ENCODE data around the gene PTPRH.
"Not testable (repeated sequence)": the region's sequence is repeated elsewhere in the genome, so short reads cannot be mapped to it uniquely, and the experiment has no call there.

Gene PTPRH

GRCh38 chr19:55229145-55229788 is 20.0 kb upstream of the PTPRH start:
- H3K4me3 ChIP-seq (ENCODE audit: low read length): no peak overlapping the region
- peaks cover 32% of the 10 kb centered on the region for H3K36me3 ChIP-seq (ENCODE audit: insufficient read depth, low read depth, low read length)
- no peaks in the 10 kb centered on the region for H3K4me1 ChIP-seq (ENCODE audit: insufficient read depth, low read length)
- no peak overlapping the region for H3K27ac ChIP-seq (ENCODE audit: low read length)
- no peaks in the 10 kb centered on the region for H3K9me3 ChIP-seq (ENCODE audit: insufficient read depth, low read depth, low read length)
- H3K27me3 ChIP-seq (ENCODE audit: insufficient read depth, low read length): no peaks in the 10 kb centered on the region
- H3K9ac ChIP-seq (ENCODE audit: low read depth, low read length): no peak overlapping the region

GRCh38 chr19:55228403-55229031 is 19.2 kb upstream of the PTPRH start, which contains the start of gene TMEM86B:
Gene TMEM86B, minus strand, starts transcription at chr19:55228763. Its CDS starts 22 bp downstream, at chr19:55228741.
- H3K9ac ChIP-seq (ENCODE audit: low read depth, low read length): no peak within 1 kb of the TSS; the same call in 1 of the 2 replicates
- no peaks in the 10 kb centered on the region for H3K27me3 ChIP-seq (ENCODE audit: insufficient read depth, low read length)
- peaks cover 26% of the 10 kb centered on the region for H3K36me3 ChIP-seq (ENCODE audit: insufficient read depth, low read depth, low read length)
- no peak within 1 kb of the TSS for H3K4me3 ChIP-seq (ENCODE audit: low read length)
- no peak within 1 kb of the TSS for H3K27ac ChIP-seq (ENCODE audit: low read length)
- H3K4me1 ChIP-seq (ENCODE audit: insufficient read depth, low read length): no peaks in the 10 kb centered on the region
- no peaks in the 10 kb centered on the region for H3K9me3 ChIP-seq (ENCODE audit: insufficient read depth, low read depth, low read length)

GRCh38 chr19:55228015-55228391 is 18.7 kb upstream of the PTPRH start:
- H3K9ac ChIP-seq (ENCODE audit: low read depth, low read length): no peak overlapping the region
- no peaks in the 10 kb centered on the region for H3K4me1 ChIP-seq (ENCODE audit: insufficient read depth, low read length)
- H3K36me3 ChIP-seq (ENCODE audit: insufficient read depth, low read depth, low read length): peaks cover 21% of the 10 kb centered on the region
- no peaks in the 10 kb centered on the region for H3K9me3 ChIP-seq (ENCODE audit: insufficient read depth, low read depth, low read length)
- no peaks in the 10 kb centered on the region for H3K27me3 ChIP-seq (ENCODE audit: insufficient read depth, low read length)
- no peak overlapping the region for H3K4me3 ChIP-seq (ENCODE audit: low read length)
- no peak overlapping the region for H3K27ac ChIP-seq (ENCODE audit: low read length)

GRCh38 chr19:55227241-55228014 is 18.1 kb upstream of the PTPRH start:
- Histone ChIP-seq H3K4me3 (ENCODE audit: low read length) (no peak overlapping the region), H3K4me1 (ENCODE audit: insufficient read depth, low read length) (no peaks in the 10 kb centered on the region), H3K27me3 (ENCODE audit: insufficient read depth, low read length) (no peaks in the 10 kb centered on the region), H3K9ac (ENCODE audit: low read depth, low read length) (no peak overlapping the region), H3K27ac (ENCODE audit: low read length) (no peak overlapping the region), H3K36me3 (ENCODE audit: insufficient read depth, low read depth, low read length) (peaks cover 15% of the 10 kb centered on the region), H3K9me3 (ENCODE audit: insufficient read depth, low read depth, low read length) (no peaks in the 10 kb centered on the region)

GRCh38 chr19:55226788-55227187 is 17.5 kb upstream of the PTPRH start:
- Histone ChIP-seq H3K4me1 (ENCODE audit: insufficient read depth, low read length) (no peaks in the 10 kb centered on the region), H3K27me3 (ENCODE audit: insufficient read depth, low read length) (no peaks in the 10 kb centered on the region), H3K4me3 (ENCODE audit: low read length) (no peak overlapping the region), H3K9me3 (ENCODE audit: insufficient read depth, low read depth, low read length) (no peaks in the 10 kb centered on the region), H3K27ac (ENCODE audit: low read length) (no peak overlapping the region), H3K9ac (ENCODE audit: low read depth, low read length) (no peak overlapping the region), H3K36me3 (ENCODE audit: insufficient read depth, low read depth, low read length) (peaks cover 9% of the 10 kb centered on the region)

- no peak overlapping the region for H3K27ac ChIP-seq (ENCODE audit: low read length)
- H3K27me3 ChIP-seq (ENCODE audit: insufficient read depth, low read length): no peaks in the 10 kb centered on the region
- H3K9ac ChIP-seq (ENCODE audit: low read depth, low read length): no peak overlapping the region
- peaks cover 4% of the 10 kb centered on the region for H3K36me3 ChIP-seq (ENCODE audit: insufficient read depth, low read depth, low read length)
- H3K4me3 ChIP-seq (ENCODE audit: low read length): no peak overlapping the region
- H3K4me1 ChIP-seq (ENCODE audit: insufficient read depth, low read length): no peaks in the 10 kb centered on the region
- no peaks in the 10 kb centered on the region for H3K9me3 ChIP-seq (ENCODE audit: insufficient read depth, low read depth, low read length)
These were observed 17.0 kb upstream of the PTPRH start for GRCh38 chr19:55226273-55226672.

- Histone ChIP-seq H3K27me3 (ENCODE audit: insufficient read depth, low read length) (no peaks in the 10 kb centered on the region), H3K4me1 (ENCODE audit: insufficient read depth, low read length) (no peaks in the 10 kb centered on the region), H3K36me3 (ENCODE audit: insufficient read depth, low read depth, low read length) (no peaks in the 10 kb centered on the region; the same call in 1 of the 2 replicates), H3K4me3 (ENCODE audit: low read length) (no peak overlapping the region), H3K27ac (ENCODE audit: low read length) (no peak overlapping the region), H3K9me3 (ENCODE audit: insufficient read depth, low read depth, low read length) (no peaks in the 10 kb centered on the region), H3K9ac (ENCODE audit: low read depth, low read length) (no peak overlapping the region)
These were observed 16.2 kb upstream of the PTPRH start for GRCh38 chr19:55225415-55225958.

- H3K9ac ChIP-seq (ENCODE audit: low read depth, low read length); H3K9me3 ChIP-seq (ENCODE audit: insufficient read depth, low read depth, low read length); H3K4me1 ChIP-seq (ENCODE audit: insufficient read depth, low read length); H3K36me3 ChIP-seq (ENCODE audit: insufficient read depth, low read depth, low read length); H3K27me3 ChIP-seq (ENCODE audit: insufficient read depth, low read length); H3K4me3 ChIP-seq (ENCODE audit: low read length); H3K27ac ChIP-seq (ENCODE audit: low read length): not testable (repeated sequence)
These were observed 15.5 kb upstream of the PTPRH start for GRCh38 chr19:55224679-55225414.

- H3K4me3 ChIP-seq (ENCODE audit: low read length): no peak overlapping the region
- H3K36me3 ChIP-seq (ENCODE audit: insufficient read depth, low read depth, low read length): no peaks in the 10 kb centered on the region; the same call in 1 of the 2 replicates
- no peaks in the 10 kb centered on the region for H3K4me1 ChIP-seq (ENCODE audit: insufficient read depth, low read length)
- H3K27me3 ChIP-seq (ENCODE audit: insufficient read depth, low read length): no peaks in the 10 kb centered on the region
- no peaks in the 10 kb centered on the region for H3K9me3 ChIP-seq (ENCODE audit: insufficient read depth, low read depth, low read length)
- no peak overlapping the region for H3K9ac ChIP-seq (ENCODE audit: low read depth, low read length)
- no peak overlapping the region for H3K27ac ChIP-seq (ENCODE audit: low read length)
These were observed 14.9 kb upstream of the PTPRH start for GRCh38 chr19:55224038-55224665.

GRCh38 chr19:55223291-55224037 is 14.2 kb upstream of the PTPRH start:
- Histone ChIP-seq H3K27me3 (ENCODE audit: insufficient read depth, low read length) (no peaks in the 10 kb centered on the region), H3K4me1 (ENCODE audit: insufficient read depth, low read length) (no peaks in the 10 kb centered on the region), H3K9me3 (ENCODE audit: insufficient read depth, low read depth, low read length) (no peaks in the 10 kb centered on the region), H3K4me3 (ENCODE audit: low read length) (no peak overlapping the region), H3K9ac (ENCODE audit: low read depth, low read length) (no peak overlapping the region), H3K36me3 (ENCODE audit: insufficient read depth, low read depth, low read length) (no peaks in the 10 kb centered on the region; the same call in 1 of the 2 replicates), H3K27ac (ENCODE audit: low read length) (no peak overlapping the region)

Measured in iPS-20b (cell line).